DMS79 (cell line): ENCODE measurements around the gene EGFL8.

ENCODE experiments used
- DNase-seq: peaks from one replicate; lab custom pipeline; 2025; lab: John Stamatoyannopoulos, UW

Gene EGFL8

GRCh38 chr6:32168350-32168749 lies 4.0 kb downstream of the EGFL8 start:
- DNase-seq, result no peak

DNA sequence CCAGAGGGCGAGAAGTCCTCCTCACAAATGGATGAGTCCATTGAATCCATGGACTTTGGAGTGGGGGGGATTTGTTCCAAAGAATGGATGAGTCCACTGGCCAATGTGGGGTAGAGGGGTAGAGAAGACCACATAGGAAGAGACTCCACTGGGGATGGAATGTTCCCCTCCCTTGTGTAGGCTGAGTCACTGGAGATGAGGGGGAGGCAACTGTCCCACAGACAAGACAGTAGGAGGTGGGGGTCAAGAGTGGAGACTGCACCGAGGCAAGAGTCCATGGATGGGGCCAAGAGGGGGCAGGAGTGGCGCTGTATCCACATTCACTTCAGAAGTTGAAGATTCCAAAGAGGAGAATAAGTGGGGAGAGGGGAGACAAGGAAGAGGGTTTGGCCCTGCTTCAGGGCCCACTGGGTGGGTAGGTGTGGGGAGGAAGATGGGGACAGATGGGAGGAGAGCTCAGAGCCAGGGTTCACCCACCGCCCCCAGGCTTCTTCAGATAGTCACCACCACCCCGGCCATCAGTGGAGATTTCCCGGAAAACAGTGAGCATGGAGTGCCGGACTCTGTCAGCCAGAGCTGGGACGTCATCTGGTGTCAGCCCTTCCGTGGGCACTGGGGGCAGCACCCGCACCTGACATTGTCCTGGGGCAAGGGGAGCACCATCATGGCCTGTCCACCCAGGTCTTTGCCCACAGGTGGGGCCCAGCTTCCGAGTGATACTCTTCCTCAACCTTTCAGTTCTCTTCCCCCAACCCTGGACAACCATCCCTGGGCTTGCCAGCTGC lies 4.6 kb downstream of the EGFL8 start:
- no peak for DNase-seq

GRCh38 chr6:32170294-32170693 lies 5.9 kb downstream of the EGFL8 start:
- DNase-seq, result no peak

- DNase-seq, result no peak
Measured at GRCh38 chr6:32171234-32171633, 6.8 kb downstream of the EGFL8 start.

DNA sequence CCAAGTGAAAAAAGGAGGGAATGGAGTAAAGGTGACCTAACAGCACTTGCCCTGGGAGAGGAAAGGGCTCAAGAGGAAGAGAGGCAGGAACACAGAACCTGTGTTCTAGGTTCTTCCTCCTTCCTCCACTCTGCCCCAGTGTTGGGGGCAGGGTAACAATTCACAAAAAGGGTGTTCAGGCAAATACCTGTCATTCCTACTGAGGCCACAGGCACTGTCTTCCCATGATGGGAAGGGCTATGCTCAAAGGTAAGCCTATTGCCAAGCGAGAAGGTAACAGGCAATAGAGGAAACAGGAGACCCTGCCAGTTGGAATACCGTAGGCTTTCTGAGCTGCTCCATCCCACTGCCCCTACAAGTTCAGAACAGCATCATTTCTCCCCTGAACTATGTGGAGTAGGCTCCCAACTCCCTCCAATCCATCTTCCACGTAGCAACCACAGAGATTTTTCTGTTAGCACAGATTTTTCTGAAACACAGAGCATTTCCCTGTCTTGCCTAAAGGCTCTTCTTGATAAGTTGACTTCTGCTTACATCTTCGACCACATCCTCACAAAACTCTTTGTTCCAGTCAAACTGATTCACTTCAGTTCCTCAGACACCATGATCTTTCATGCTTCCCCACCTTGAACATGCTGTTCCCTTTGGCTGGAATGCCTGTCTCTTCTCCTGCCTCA lies 8.8 kb downstream of the EGFL8 start:
- DNase-seq, result no peak

- DNase-seq, result no peak
Measured at GRCh38 chr6:32174416-32174815, 10.0 kb downstream of the EGFL8 start.

- no peak for DNase-seq
Measured at GRCh38 chr6:32175322-32175710, 10.9 kb downstream of the EGFL8 start.

DNA sequence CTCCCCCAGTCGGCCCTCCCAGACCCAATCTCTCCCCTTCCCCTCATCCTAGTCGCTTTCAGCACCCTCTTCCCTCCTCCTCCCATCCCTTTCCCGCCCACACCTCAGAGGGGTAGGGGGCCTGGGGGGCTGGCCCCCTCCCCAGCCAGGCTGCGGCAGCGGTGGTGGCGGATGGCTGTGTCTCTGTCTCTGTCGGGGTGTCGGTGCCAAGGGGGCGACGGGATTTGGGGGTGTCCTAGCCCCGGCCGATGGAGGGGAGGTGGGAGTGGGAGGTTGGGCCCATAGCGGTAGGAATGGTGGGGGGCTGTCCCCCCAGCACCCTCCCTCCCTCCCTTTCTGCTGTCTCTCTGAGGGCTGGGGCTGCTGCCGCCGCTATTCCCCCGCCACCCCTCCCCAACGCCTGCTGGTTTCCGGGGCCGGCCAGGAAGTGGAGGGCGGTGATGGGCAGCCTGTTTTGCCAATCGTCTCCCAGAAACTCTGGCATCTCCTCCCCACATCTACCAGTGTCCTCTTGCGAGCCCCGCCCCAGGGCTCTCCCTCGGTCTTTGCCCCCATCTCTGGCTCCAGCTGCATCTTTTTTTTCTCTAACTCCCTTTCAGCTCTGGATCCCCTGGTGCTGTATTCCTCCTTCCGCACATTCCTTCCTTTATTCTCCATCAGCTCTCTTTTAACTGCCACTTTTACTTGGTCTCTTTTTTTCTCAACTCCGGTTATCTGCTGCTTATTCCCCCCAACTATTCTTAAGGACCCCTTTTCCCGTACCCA lies 11.5 kb downstream of the EGFL8 start, which contains the start of gene AGPAT1:
Gene AGPAT1 (minus strand): TSS at position 374 of the 765 bp plus-strand sequence. CDS start 4,588 bp downstream, outside the sequence.
- peak; percentile 90 for DNase-seq

- DNase-seq, result peak; percentile 76
Measured at GRCh38 chr6:32176476-32177182, 12.2 kb downstream of the EGFL8 start.

DNA sequence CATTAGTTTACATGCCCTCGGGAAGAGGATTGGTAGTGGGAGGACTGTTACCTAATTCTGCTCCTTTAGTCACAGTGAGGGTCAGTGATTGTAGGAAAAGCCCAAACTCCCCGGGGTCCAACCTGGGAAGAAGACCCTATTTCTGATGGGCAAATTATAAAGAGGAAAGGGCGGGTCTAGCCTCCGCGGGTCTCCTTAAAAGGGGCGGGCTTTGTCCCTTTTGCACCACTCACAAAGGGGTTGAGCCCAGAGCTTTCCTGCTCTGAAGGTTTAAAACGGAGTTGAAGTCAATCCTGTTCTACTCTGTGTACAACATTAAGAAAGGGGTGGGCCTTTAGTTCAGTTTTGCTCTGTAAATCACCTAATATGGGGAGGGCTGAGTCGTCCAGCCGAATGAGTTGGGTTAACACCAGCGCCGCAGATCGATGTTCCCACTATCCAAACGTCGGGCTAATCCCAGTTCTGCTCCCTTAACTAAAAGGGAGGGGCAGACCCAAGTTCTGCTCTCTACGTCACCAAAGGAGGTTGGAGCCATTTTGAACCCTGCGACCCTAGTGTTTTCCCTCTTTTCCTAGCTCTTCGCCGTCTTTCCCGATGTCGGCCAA lies 12.9 kb downstream of the EGFL8 start:
- DNase-seq, result peak; percentile 93

- peak; percentile 100 for DNase-seq
Measured at GRCh38 chr6:32177788-32178546, 13.6 kb downstream of the EGFL8 start, which contains the start of gene RNF5. RNF5 (plus strand) TSS chr6:32178405; CDS start chr6:32178512, 107 bp downstream.

DNA sequence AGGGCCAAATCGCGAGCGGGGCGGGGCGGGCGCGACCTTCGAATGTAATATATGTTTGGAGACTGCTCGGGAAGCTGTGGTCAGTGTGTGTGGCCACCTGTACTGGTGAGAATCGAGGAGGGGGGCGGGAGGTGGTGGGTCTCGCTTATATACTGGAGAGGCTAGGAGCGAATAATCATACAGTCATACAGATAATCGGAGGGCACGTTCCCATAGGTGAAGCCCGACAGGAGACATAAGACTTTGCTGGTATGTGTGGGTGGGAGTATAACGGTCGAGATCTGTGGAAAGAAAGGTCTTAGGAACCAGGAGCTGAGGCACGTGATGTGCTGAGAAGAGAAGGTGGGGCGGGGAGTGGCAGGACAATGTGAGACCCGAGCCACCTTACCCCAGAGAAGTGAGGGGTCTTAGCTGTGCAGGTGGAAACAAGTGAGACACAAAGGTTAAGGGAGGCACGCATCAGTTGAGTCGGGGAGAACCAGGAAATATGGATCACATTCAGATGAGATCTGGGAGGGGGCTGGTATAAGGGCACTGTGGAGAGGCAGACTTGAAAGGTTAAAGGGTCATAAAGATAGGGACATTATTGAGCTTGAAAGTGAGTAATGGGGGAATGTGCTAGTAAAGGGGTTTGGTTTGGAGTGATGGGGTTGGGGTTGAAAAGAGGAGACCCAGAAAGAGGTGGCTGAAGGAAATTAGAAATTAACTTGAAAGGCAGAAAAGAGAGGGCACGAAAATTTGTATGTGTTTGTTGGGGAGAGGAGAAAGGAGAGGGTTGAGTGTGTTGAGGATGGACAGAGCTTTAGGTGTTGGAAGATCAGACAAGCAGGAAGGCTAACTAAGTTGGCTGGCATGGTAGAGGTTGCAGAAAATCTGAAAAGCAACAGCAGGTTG lies 14.4 kb downstream of the EGFL8 start:
- DNase-seq, result no peak

GRCh38 chr6:32179766-32180405 lies 15.5 kb downstream of the EGFL8 start:
- DNase-seq, result no peak

DNA sequence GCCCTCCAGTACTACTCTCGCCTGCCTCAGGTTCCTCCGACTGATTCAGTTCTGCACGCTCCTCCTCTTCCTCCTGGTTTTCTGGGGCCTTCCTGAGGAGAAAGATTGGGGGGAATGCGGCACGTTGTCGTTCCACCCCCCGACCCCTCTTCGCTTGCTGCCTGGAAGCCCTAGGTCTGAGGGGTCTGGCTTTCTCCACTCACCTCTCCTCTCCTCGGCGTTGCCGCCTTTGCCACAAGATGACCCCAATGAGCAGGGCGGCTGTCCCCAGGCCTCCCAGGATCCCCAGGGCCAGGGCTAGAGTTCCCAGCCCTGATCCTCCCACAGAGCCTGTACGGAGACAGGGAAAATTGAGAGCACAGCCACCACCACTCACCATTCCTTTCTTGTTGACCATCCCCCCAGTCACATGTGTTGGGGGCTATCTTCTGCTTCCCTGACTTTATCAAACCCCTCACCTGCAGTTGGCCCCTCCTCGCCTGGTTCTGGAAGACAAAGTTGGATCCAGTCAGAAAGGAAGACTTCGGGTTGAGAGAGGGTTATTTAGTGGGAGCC lies 16.8 kb downstream of the EGFL8 start:
- no peak for DNase-seq

DNA sequence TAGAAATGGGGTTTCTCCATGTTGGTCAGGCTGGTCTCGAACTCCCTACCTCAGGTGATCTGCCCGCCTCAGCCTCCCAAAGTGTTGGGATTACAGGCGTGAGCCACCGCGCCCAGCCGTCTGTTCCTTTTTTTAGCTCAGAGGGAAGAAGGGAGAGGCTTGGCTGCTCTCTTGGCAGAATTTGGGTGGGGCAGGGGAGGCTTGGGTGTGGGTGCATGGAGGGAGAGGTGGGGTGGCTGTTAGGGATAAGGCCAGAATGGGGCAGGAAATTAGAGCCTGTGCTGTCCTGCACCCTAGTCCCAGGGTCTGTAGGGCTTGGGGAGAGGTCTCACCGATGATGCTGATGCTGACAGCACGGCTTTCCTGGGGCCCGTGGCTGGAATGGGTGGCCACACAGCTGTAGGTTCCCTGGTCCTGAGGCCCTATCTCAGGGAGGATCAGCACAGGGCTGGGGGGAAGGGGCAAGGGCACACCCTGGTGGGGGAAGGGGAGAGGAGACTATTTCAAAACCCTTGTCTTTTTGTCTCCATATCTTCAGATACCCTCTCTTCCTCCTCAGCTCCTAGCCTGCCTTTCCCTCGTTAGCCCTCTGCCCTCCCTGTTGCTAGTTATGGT lies 17.6 kb downstream of the EGFL8 start:
- DNase-seq, result no peak

- no peak for DNase-seq
Measured at GRCh38 chr6:32182555-32182981, 18.2 kb downstream of the EGFL8 start.

GRCh38 chr6:32183030-32183429 lies 18.6 kb downstream of the EGFL8 start:
- DNase-seq, result no peak

GRCh38 chr6:32183483-32184083 lies 19.2 kb downstream of the EGFL8 start:
- DNase-seq, result no peak
